Measurements from ENCODE around the gene MRPS34. TPM values are rescaled to one million over a fixed set of nuclear protein-coding genes. Genes with fewer than 3 reads are reported as not detected.

Gene MRPS34
- total and polyA plus RNA-seq, 9 of the 15 experiments (the other 6 are each of a cell fraction or from before 2014, with no cell fraction given) = 5.2 to 334 (median 92.8) TPM

DNA sequence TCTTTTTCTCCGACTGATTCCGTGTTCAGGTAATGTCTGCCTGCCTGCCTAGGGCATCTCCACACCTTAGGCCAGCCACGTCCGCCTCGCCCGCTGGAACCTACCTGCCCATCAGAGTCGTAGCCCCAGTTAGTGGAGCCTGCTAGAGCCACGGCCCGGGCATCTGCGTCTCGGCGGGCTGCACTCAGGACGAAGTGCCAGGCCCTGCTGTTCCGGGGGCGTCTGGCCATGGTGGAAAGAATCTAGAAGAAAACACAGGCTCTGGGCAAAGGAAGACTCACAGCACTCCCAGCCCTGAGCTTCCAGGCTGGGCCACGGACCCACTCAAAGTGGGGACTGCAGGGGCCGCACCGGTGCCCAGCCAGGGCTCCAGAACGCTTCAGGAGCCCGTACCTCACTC is 8.3 kb upstream of the MRPS34 start:
- H2AFZ ChIP-seq (ENCODE audit: low read depth, low read length) = no peak overlapping the region
- H3K4me2 ChIP-seq (ENCODE audit: insufficient read depth, low read length) = peak overlapping the region; percentile 98
- H3K4me1 ChIP-seq (replicated peaks in 1 of 2; ENCODE audit: control insufficient read depth in 2 of 2, insufficient read depth in 2 of 2, low read length in 2 of 2) = peaks cover 4 to 85% of the 10 kb centered on the region in 2 experiments; a peak in 3 of 5 replicates
- in situ Hi-C loops (cut with MboI) (loop anchor here (5.0 kb wide), 1 partner anchor 151 kb away; no protein-coding TSS in a partner anchor), intact Hi-C loops (cut with micrococcal nuclease) (loop anchor here (5.0 kb wide), 1 partner anchor 169 kb away; the partner anchor contains the start of genes CRAMP1 and IFT140)
- TF ChIP-seq POLR2G (IDR thresholded peaks at IDR 0.05; ENCODE audit: low read depth, low read length) = peak; percentile 20; the same call in 1 of the 2 replicates
- peak; percentile 26 for TF ChIP-seq CHD1 (IDR thresholded peaks at IDR 0.05; ENCODE audit: low read length)
- TF ChIP-seq FOXA1 (IDR thresholded peaks at IDR 0.05; ENCODE audit: borderline replicate concordance) = no peak
- peak; percentile 0 for TF ChIP-seq RBM22 (IDR thresholded peaks at IDR 0.05; ENCODE audit: low read depth, low read length, poor library complexity, severe bottlenecking)
- TF ChIP-seq KLF16 (IDR thresholded peaks at IDR 0.05) = no peak
- H3K79me2 ChIP-seq (ENCODE audit: control insufficient read depth, insufficient read depth, low read length) = peaks cover 43% of the 10 kb centered on the region
- BruUV-seq (replicated peaks) = no TSS peak
- no peaks in the 10 kb centered on the region for H3K9me3 ChIP-seq (replicated peaks; ENCODE audit: control insufficient read depth, insufficient read depth, low read depth, low read length)
- H3K9me1 ChIP-seq (ENCODE audit: control insufficient read depth, insufficient read depth, low read length) = no peaks in the 10 kb centered on the region
- H3K4me3 ChIP-seq = peak overlapping the region; percentile 99
- H3K36me3 ChIP-seq (ENCODE audit: control insufficient read depth, insufficient read depth, low read length) = peaks cover 52% of the 10 kb centered on the region; the same call in 1 of the 3 replicates
- ATAC-seq (no peak), FAIRE-seq (no peak), DNase-seq (ENCODE audit: extremely low read depth in 1 of 4, low spot score in 3 of 4) (no peak)
- peaks cover 3% of the 10 kb centered on the region; the same call in 1 of the 2 replicates for H4K20me1 ChIP-seq (replicated peaks; ENCODE audit: control insufficient read depth, insufficient read depth, low read length)
- WGBS (ENCODE audit: insufficient coverage, low coverage, missing lambda C conversion rate) = 84% methylated on average over 18 of the region's 20 CpGs
- peak overlapping the region; percentile 77 to 96; a peak in 3 of 4 replicates for H3K9ac ChIP-seq (ENCODE audit: insufficient read depth in 1 of 2, low read depth in 2 of 2, low read length in 2 of 2)
- H3K27me3 ChIP-seq (ENCODE audit: control insufficient read depth in 2 of 2, insufficient read depth in 2 of 2, low read length in 2 of 2) = no peaks in the 10 kb centered on the region
- CTCF ChIA-PET (ENCODE audit: low intra/inter-chr PET ratio) = no interaction called here
- no peak overlapping the region for H3K27ac ChIP-seq (ENCODE audit: extremely low read depth, low read depth, low read length)
- POLR2A ChIA-PET = interaction anchor here (1.4 to 2.3 kb wide), 3 partner anchors 9 to 184 kb away, joined by 3 to 35 read pairs (median 14); partner anchors contain the start of genes EME2, IGFALS, MRPS34 and NME3

DNA sequence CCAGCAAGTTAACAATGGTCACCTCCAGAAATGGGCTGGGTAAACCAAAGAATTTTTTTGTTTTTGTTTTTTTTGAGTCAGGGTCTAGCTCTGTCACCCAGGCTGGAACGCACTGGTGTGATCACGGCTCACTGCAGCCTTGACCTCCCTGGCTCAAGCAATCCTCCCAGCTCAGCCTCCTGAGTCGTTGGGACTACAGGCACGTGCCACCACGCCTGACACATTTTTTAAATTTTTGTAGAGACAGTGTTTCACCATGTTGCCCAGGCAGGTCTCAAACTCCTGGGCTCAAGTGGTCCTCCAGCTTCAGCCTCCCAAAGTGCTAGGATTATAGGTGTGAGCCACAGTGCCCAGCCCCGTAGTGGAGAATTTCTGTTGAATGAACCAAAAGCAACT is 7.7 kb upstream of the MRPS34 start:
- no peak overlapping the region for H3K27ac ChIP-seq (ENCODE audit: extremely low read depth, low read depth, low read length)
- no peak overlapping the region for H2AFZ ChIP-seq (ENCODE audit: low read depth, low read length)
- CTCF ChIA-PET (ENCODE audit: low intra/inter-chr PET ratio) = no interaction called here
- peaks cover 3% of the 10 kb centered on the region; the same call in 1 of the 2 replicates for H4K20me1 ChIP-seq (replicated peaks; ENCODE audit: control insufficient read depth, insufficient read depth, low read length)
- FAIRE-seq (no peak), ATAC-seq (no peak), DNase-seq (ENCODE audit: extremely low read depth in 1 of 4, low spot score in 3 of 4) (no peak)
- in situ Hi-C loops (cut with MboI) (loop anchor here (5.0 kb wide), 1 partner anchor 152 kb away; no protein-coding TSS in a partner anchor), intact Hi-C loops (cut with micrococcal nuclease) (loop anchor here (5.0 kb wide), 1 partner anchor 168 kb away; the partner anchor contains the start of genes CRAMP1 and IFT140)
- 82% methylated on average over 6 of the region's 6 CpGs for WGBS (ENCODE audit: insufficient coverage, low coverage, missing lambda C conversion rate)
- peaks cover 4 to 85% of the 10 kb centered on the region in 2 experiments; a peak in 3 of 5 replicates for H3K4me1 ChIP-seq (replicated peaks in 1 of 2; ENCODE audit: control insufficient read depth in 2 of 2, insufficient read depth in 2 of 2, low read length in 2 of 2)
- H3K27me3 ChIP-seq (ENCODE audit: control insufficient read depth in 2 of 2, insufficient read depth in 2 of 2, low read length in 2 of 2) = no peaks in the 10 kb centered on the region
- H3K4me3 ChIP-seq = no peak overlapping the region
- POLR2A ChIA-PET = interaction anchor here (0.6 to 1.4 kb wide), 3 partner anchors 13 to 155 kb away, joined by 3 read pairs; partner anchors contain the start of gene IGFALS
- H3K4me2 ChIP-seq (ENCODE audit: insufficient read depth, low read length) = no peak overlapping the region
- no peaks in the 10 kb centered on the region for H3K9me1 ChIP-seq (ENCODE audit: control insufficient read depth, insufficient read depth, low read length)
- H3K36me3 ChIP-seq (ENCODE audit: control insufficient read depth, insufficient read depth, low read length) = peaks cover 52% of the 10 kb centered on the region; the same call in 2 of the 3 replicates
- H3K79me2 ChIP-seq (ENCODE audit: control insufficient read depth, insufficient read depth, low read length) = peaks cover 37% of the 10 kb centered on the region
- H3K9me3 ChIP-seq (replicated peaks; ENCODE audit: control insufficient read depth, insufficient read depth, low read depth, low read length) = no peaks in the 10 kb centered on the region
- BruUV-seq (replicated peaks) = TSS peak; percentile 50
- no peak overlapping the region for H3K9ac ChIP-seq (ENCODE audit: insufficient read depth in 1 of 2, low read depth in 2 of 2, low read length in 2 of 2)
- TF ChIP-seq, protein P1, sequence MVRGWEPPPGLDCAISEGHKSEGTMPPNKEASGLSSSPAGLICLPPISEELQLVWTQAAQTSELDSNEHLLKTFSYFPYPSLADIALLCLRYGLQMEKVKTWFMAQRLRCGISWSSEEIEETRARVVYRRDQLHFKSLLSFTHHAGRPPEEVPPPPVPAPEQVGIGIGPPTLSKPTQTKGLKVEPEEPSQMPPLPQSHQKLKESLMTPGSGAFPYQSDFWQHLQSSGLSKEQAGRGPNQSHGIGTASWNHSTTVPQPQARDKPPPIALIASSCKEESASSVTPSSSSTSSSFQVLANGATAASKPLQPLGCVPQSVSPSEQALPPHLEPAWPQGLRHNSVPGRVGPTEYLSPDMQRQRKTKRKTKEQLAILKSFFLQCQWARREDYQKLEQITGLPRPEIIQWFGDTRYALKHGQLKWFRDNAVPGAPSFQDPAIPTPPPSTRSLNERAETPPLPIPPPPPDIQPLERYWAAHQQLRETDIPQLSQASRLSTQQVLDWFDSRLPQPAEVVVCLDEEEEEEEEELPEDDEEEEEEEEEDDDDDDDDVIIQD (CRISPR knock-in tag; IDR thresholded peaks at IDR 0.05) = no peak
- TF ChIP-seq JUNB (CRISPR knock-in tag; conservative IDR thresholded peaks at IDR 0.05) (no peak), MIER1 (IDR thresholded peaks at IDR 0.05; ENCODE audit: low read depth) (no peak), ZC3H11A (IDR thresholded peaks at IDR 0.05; ENCODE audit: low read depth, low read length) (no peak), GATA2 (CRISPR knock-in tag; IDR thresholded peaks at IDR 0.05) (no peak), EP400 (IDR thresholded peaks at IDR 0.05) (no peak), ETV6 (IDR thresholded peaks at IDR 0.05; ENCODE audit: borderline replicate concordance in 1 of 2, low read depth in 2 of 2, low read length in 1 of 2) (no peak), ETV6 (CRISPR knock-in tag; IDR thresholded peaks at IDR 0.05; ENCODE audit: borderline replicate concordance) (no peak), ZNF165 (CRISPR knock-in tag; IDR thresholded peaks at IDR 0.05; ENCODE audit: borderline replicate concordance) (no peak), ZNF384 (IDR thresholded peaks at IDR 0.05; ENCODE audit: low read depth, low read length) (no peak), ZNF41 (CRISPR knock-in tag; conservative IDR thresholded peaks at IDR 0.05) (no peak)
